Gastroesophageal sphincter (tissue), 3 donors: ENCODE results near the gene TMEM198.

Experiments
- CTCF ChIP-seq, 4 experiments: fragments of 200-600 bp in 2 of 4; fragments of 450-650 bp in 2 of 4; sonication (generic) in 1 of 4; IDR thresholded peaks; one replicate each; pipeline ENCODE4 v1.5.1; 2017 to 2019; ENCODE audit warnings: antibody characterized with exemption in 4 of 4, mild to moderate bottlenecking in 2 of 4, moderate library complexity in 2 of 4
- POLR2A ChIP-seq, 2 donors: fragments of 450-650 bp; IDR thresholded peaks; one replicate each; pipeline ENCODE4 v1.6.1; 2017; ENCODE audit warnings: antibody characterized with exemption in 2 of 2, mild to moderate bottlenecking in 2 of 2, moderate library complexity in 1 of 2

GRCh38 chr2:219565130-219566080, 21.6 kb downstream of the TMEM198 start:
- TF ChIP-seq CTCF (IDR thresholded peaks at IDR 0.05) (no peak), POLR2A (IDR thresholded peaks at IDR 0.05) (no peak)
